WTC11 (cell line): ENCODE data around the gene SELENOS. TPM values are rescaled to one million over a fixed set of nuclear protein-coding genes. Genes with fewer than 3 reads are reported as not detected.

Experiments used
- ATAC-seq: fragments of 200-7000 bp; cut with Tn5 transposase; 2 replicates; pipeline ENCODE4 v1.10.0; 2021; ENCODE audit warnings: mild to moderate bottlenecking, moderate library complexity
- CTCF ChIA-PET: fragments of 300-600 bp; sonication (Branson Sonifier 250); formaldehyde crosslinking; loops from one replicate; lab custom pipeline; 2021; ENCODE audit warnings: antibody characterized with exemption; lab: Charles Lee
- POLR2A ChIA-PET: fragments of 350-600 bp; sonication (Branson Sonifier 250); formaldehyde crosslinking; loops from one replicate; lab custom pipeline; 2021; ENCODE audit warnings: antibody characterized with exemption; lab: Charles Lee
- DNase-seq: peaks from one replicate; pipeline ENCODE4 v3.0.0; 2021; ENCODE audit warnings: low spot score
- H3K27ac Mint-ChIP-seq: 2 replicates; pipeline ENCODE4 v1.8.0; 2021; ENCODE audit warnings: mixed read lengths
- H3K27me3 Mint-ChIP-seq: 2 replicates; pipeline ENCODE4 v1.8.0; 2021; ENCODE audit warnings: low read depth, mild to moderate bottlenecking, moderate library complexity, mixed read lengths
- H3K36me3 Mint-ChIP-seq: 2 replicates; pipeline ENCODE4 v1.8.0; 2021; ENCODE audit warnings: mixed read lengths
- H3K4me1 Mint-ChIP-seq: 2 replicates; pipeline ENCODE4 v1.8.0; 2022; ENCODE audit warnings: mixed read lengths
- H3K4me3 Mint-ChIP-seq: 2 replicates; pipeline ENCODE4 v1.8.0; 2021; ENCODE audit warnings: mild to moderate bottlenecking, moderate library complexity, mixed read lengths
- H3K9me3 Mint-ChIP-seq: 2 replicates; pipeline ENCODE4 v1.8.0; 2021; ENCODE audit warnings: mixed read lengths
- ARID4B ChIP-seq: sonication (generic); formaldehyde crosslinking; IDR thresholded peaks from 2 replicates; pipeline ENCODE4 v1.8.0; 2023; ENCODE audit warnings: missing genetic modification reagents, mild to moderate bottlenecking, borderline replicate concordance
- ATF1 ChIP-seq: sonication (generic); formaldehyde crosslinking; IDR thresholded peaks from 2 replicates; pipeline ENCODE4 v1.8.1; 2023; ENCODE audit warnings: mild to moderate bottlenecking, moderate library complexity, missing genetic modification reagents
- ELF4 ChIP-seq: sonication (generic); formaldehyde crosslinking; IDR thresholded peaks from 2 replicates; pipeline ENCODE4 v1.8.1; 2022; ENCODE audit warnings: low read depth, mild to moderate bottlenecking, moderate library complexity, missing genetic modification reagents
- ESRRA ChIP-seq: sonication (generic); formaldehyde crosslinking; IDR thresholded peaks from 2 replicates; pipeline ENCODE4 v1.8.1; 2022; ENCODE audit warnings: mild to moderate bottlenecking, missing genetic modification reagents, borderline replicate concordance
- MXD4 ChIP-seq: fragments of 250-450 bp; sonication (Bioruptor Pico); IDR thresholded peaks from 2 replicates; pipeline ENCODE4 v1.8.0; 2021; ENCODE audit warnings: mild to moderate bottlenecking, moderate library complexity, borderline replicate concordance
- MYBL2 ChIP-seq: sonication (generic); formaldehyde crosslinking; IDR thresholded peaks from 2 replicates; pipeline ENCODE4 v1.8.1; 2023; ENCODE audit warnings: mild to moderate bottlenecking, moderate library complexity, missing genetic modification reagents
- SMAD3 ChIP-seq: sonication (generic); formaldehyde crosslinking; IDR thresholded peaks from 2 replicates; pipeline ENCODE4 v1.8.0; 2022; ENCODE audit warnings: missing genetic modification reagents, mild to moderate bottlenecking, borderline replicate concordance
- SOX15 ChIP-seq: fragments of 250-450 bp; sonication (Bioruptor Pico); IDR thresholded peaks from 2 replicates; pipeline ENCODE4 v1.9.0; 2021; ENCODE audit warnings: mild to moderate bottlenecking
- TCF7 ChIP-seq: sonication (generic); formaldehyde crosslinking; IDR thresholded peaks from 2 replicates; pipeline ENCODE4 v1.8.0; 2022; ENCODE audit warnings: mild to moderate bottlenecking, low read depth, missing genetic modification reagents, moderate library complexity
- ZBTB43 ChIP-seq: sonication (generic); formaldehyde crosslinking; IDR thresholded peaks from 2 replicates; pipeline ENCODE4 v1.8.1; 2023; ENCODE audit warnings: mild to moderate bottlenecking, missing genetic modification reagents
- ZNF121 ChIP-seq: sonication (generic); formaldehyde crosslinking; IDR thresholded peaks from 2 replicates; pipeline ENCODE4 v1.8.0; 2023; ENCODE audit warnings: missing genetic modification reagents
- ZNF512 ChIP-seq: sonication (generic); formaldehyde crosslinking; IDR thresholded peaks from 2 replicates; pipeline ENCODE4 v1.8.1; 2022; ENCODE audit warnings: missing genetic modification reagents, borderline replicate concordance
- total RNA-seq: library from RNA; stranded (reverse); gene quantifications from 3 replicates; pipeline ENCODE4 v1.2.3, GENCODE V29; 2021
- TF ChIP-seq, protein P1 (sequence below): sonication (generic); formaldehyde crosslinking; IDR thresholded peaks from 2 replicates; pipeline ENCODE4 v1.8.0; 2022; ENCODE audit warnings: mild to moderate bottlenecking, missing genetic modification reagents
- TF ChIP-seq, protein P2 (sequence below): sonication (generic); formaldehyde crosslinking; IDR thresholded peaks from 2 replicates; pipeline ENCODE4 v1.8.1; 2023; ENCODE audit warnings: mild to moderate bottlenecking, missing genetic modification reagents, moderate library complexity
- TF ChIP-seq, protein P3 (sequence below): sonication (generic); formaldehyde crosslinking; IDR thresholded peaks from 2 replicates; pipeline ENCODE4 v1.8.1; 2023; ENCODE audit warnings: mild to moderate bottlenecking, missing genetic modification reagents
- TF ChIP-seq, protein P4 (sequence below): fragments of 250-450 bp; sonication (Bioruptor Pico); IDR thresholded peaks from 2 replicates; pipeline ENCODE4 v1.9.0; 2021; ENCODE audit warnings: moderate library complexity, mild to moderate bottlenecking, inconsistent platforms, borderline replicate concordance

Gene SELENOS
- total RNA-seq, 1 experiment from 2014 or later: 43.8 TPM

- DNase-seq (no peak), ATAC-seq (no peak)
- H3K27ac Mint-ChIP-seq: no peak overlapping the region
- TF ChIP-seq, protein P1, sequence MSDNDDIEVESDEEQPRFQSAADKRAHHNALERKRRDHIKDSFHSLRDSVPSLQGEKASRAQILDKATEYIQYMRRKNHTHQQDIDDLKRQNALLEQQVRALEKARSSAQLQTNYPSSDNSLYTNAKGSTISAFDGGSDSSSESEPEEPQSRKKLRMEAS (CRISPR knock-in tag): no peak
- TF ChIP-seq MXD4 (CRISPR knock-in tag) (no peak), ELF4 (CRISPR knock-in tag) (no peak), ZBTB43 (CRISPR knock-in tag) (no peak), SMAD3 (CRISPR knock-in tag) (no peak), ARID4B (CRISPR knock-in tag) (no peak), MYBL2 (CRISPR knock-in tag) (no peak), ZNF121 (CRISPR knock-in tag) (no peak), TCF7 (CRISPR knock-in tag) (no peak), ZNF512 (CRISPR knock-in tag) (no peak), ATF1 (CRISPR knock-in tag) (no peak), ESRRA (CRISPR knock-in tag) (no peak), SOX15 (CRISPR knock-in tag) (no peak)
- TF ChIP-seq, protein P2, sequence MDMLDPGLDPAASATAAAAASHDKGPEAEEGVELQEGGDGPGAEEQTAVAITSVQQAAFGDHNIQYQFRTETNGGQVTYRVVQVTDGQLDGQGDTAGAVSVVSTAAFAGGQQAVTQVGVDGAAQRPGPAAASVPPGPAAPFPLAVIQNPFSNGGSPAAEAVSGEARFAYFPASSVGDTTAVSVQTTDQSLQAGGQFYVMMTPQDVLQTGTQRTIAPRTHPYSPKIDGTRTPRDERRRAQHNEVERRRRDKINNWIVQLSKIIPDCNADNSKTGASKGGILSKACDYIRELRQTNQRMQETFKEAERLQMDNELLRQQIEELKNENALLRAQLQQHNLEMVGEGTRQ (CRISPR knock-in tag): no peak
- TF ChIP-seq, protein P3, sequence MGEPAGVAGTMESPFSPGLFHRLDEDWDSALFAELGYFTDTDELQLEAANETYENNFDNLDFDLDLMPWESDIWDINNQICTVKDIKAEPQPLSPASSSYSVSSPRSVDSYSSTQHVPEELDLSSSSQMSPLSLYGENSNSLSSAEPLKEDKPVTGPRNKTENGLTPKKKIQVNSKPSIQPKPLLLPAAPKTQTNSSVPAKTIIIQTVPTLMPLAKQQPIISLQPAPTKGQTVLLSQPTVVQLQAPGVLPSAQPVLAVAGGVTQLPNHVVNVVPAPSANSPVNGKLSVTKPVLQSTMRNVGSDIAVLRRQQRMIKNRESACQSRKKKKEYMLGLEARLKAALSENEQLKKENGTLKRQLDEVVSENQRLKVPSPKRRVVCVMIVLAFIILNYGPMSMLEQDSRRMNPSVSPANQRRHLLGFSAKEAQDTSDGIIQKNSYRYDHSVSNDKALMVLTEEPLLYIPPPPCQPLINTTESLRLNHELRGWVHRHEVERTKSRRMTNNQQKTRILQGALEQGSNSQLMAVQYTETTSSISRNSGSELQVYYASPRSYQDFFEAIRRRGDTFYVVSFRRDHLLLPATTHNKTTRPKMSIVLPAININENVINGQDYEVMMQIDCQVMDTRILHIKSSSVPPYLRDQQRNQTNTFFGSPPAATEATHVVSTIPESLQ (CRISPR knock-in tag): no peak
- TF ChIP-seq, protein P4, sequence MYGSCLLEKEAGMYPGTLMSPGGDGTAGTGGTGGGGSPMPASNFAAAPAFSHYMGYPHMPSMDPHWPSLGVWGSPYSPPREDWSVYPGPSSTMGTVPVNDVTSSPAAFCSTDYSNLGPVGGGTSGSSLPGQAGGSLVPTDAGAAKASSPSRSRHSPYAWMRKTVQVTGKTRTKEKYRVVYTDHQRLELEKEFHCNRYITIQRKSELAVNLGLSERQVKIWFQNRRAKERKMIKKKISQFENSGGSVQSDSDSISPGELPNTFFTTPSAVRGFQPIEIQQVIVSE (CRISPR knock-in tag): no peak
- H3K4me3 Mint-ChIP-seq: no peak overlapping the region
- no peaks in the 10 kb centered on the region for H3K27me3 Mint-ChIP-seq
- no peaks in the 10 kb centered on the region for H3K9me3 Mint-ChIP-seq
- CTCF ChIA-PET: interaction anchor here (1.8 kb wide), 1 partner anchor 265 kb away, joined by 4 read pairs; no protein-coding TSS in a partner anchor
- POLR2A ChIA-PET: no interaction called here
- H3K36me3 Mint-ChIP-seq: peaks cover 63% of the 10 kb centered on the region
- H3K4me1 Mint-ChIP-seq: peaks cover 9% of the 10 kb centered on the region
Observed at GRCh38 chr15:101273534-101273933, 3.8 kb downstream of the SELENOS start.
